Spleen (tissue), 7 donors: ENCODE data around the gene ZBTB7A.

ENCODE experiments used
- CTCF ChIP-seq, 11 experiments: fragments of 200-600 bp in 7 of 11; fragments of 450-650 bp in 4 of 11; sonication (generic) in 4 of 11; IDR thresholded peaks in 8 of 11; conservative IDR thresholded peaks in 3 of 11; 1 replicate in 7 of 11; 2 replicates in 4 of 11; pipeline versions ENCODE4 v1.4.0 to v1.8.0; 2016 to 2021; ENCODE audit warnings: antibody characterized with exemption in 11 of 11, inconsistent platforms in 4 of 11, mild to moderate bottlenecking in 1 of 11
- POLR2AphosphoS5 ChIP-seq, 3 donors: sonication (generic); formaldehyde crosslinking; IDR thresholded peaks; one replicate each; pipeline ENCODE4 v1.5.1; 2017; ENCODE audit warnings: antibody characterized with exemption in 3 of 3
- donor health status: DM: no; HTN: no; CAD: no; lungs with moderate emphysema.
- donor health status: DM: no; HTN: no; CAD: no.
- donor health status: DM: no; HTN: no; CAD: no.

- TF ChIP-seq POLR2AphosphoS5 (IDR thresholded peaks at IDR 0.05) (no peak), CTCF (IDR thresholded peaks at IDR 0.05 in 8 of 11, conservative IDR thresholded peaks at IDR 0.05 in 3 of 11) (no peak)
Measured at GRCh38 chr19:4098493-4098892, 31.8 kb upstream of the ZBTB7A start.
